GM12872 (cell line): ENCODE results near the gene LSAMP.

Source experiments
- CTCF ChIP-seq: IDR thresholded peaks from 3 replicates; pipeline ENCODE4 v1.5.1; 2011; ENCODE audit warnings: low read depth, mild to moderate bottlenecking, low read length, moderate library complexity; ENCODE audit not compliant: insufficient read depth

Gene LSAMP

GRCh38 chr3:115760716-115761115 is 684.6 kb downstream of the LSAMP start:
- TF ChIP-seq CTCF = no peak

GRCh38 chr3:115758076-115758763 is 687.1 kb downstream of the LSAMP start:
- TF ChIP-seq CTCF = no peak
